Choroid plexus epithelial cell (primary cell): ENCODE data around the gene SPAG16.
A peak's percentile ranks its signal among the peaks of the same experiment; 100 is the strongest.

Experiments used
- DNase-seq: peaks from one replicate; pipeline ENCODE4 v3.0.0-alpha.2; 2010; ENCODE audit warnings: low read depth
- H3K4me3 ChIP-seq: 2 replicates; pipeline ENCODE4 v1.5.1; 2011; ENCODE audit warnings: low read depth, mild to moderate bottlenecking, control low read depth, low read length, moderate library complexity
- CTCF ChIP-seq: conservative IDR thresholded peaks from 2 replicates; pipeline ENCODE4 v1.5.1; 2011; ENCODE audit warnings: low read depth, mild to moderate bottlenecking, control low read depth, inconsistent platforms, low read length, moderate library complexity

Gene SPAG16

DNA sequence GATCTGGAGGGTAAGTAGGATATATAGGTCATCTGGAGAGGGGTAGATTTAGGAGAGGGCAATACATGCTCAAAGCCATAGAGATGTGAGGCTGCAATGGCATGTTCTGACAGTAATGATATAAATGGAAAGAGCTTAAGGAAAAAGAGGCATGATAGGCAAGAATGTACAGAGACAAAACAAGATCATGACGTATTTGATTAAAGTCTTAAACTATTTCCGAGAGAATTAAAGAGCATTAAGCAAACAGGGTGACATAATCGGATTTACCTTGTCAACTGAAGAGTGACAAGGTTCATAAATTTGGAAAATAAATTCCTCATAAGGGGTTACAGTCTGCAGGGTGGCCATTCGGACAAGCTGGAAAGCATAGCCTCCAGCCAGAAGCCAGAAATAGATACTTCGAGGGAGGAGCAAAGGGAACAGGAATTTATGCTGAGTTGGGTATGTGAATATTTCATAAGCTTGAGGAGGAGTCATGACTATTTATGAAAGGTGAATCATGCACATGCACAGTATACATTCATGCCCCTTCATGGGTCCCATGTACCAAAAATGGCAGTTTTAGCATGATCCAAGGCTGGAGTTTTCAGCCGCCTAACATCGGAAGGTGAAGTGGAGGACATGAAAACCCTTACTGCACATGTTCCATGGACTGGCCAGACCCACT is 730.4 kb downstream of the SPAG16 start:
- no peak for TF ChIP-seq CTCF
- H3K4me3 ChIP-seq = no peak overlapping the region
- no peak for DNase-seq

GRCh38 chr2:214019229-214019972 is 735.1 kb downstream of the SPAG16 start:
- no peak overlapping the region for H3K4me3 ChIP-seq
- peak; percentile 95 for DNase-seq
- no peak for TF ChIP-seq CTCF

GRCh38 chr2:214019973-214020345 is 735.7 kb downstream of the SPAG16 start:
- peak; percentile 25 for DNase-seq
- H3K4me3 ChIP-seq = no peak overlapping the region
- TF ChIP-seq CTCF = no peak

DNA sequence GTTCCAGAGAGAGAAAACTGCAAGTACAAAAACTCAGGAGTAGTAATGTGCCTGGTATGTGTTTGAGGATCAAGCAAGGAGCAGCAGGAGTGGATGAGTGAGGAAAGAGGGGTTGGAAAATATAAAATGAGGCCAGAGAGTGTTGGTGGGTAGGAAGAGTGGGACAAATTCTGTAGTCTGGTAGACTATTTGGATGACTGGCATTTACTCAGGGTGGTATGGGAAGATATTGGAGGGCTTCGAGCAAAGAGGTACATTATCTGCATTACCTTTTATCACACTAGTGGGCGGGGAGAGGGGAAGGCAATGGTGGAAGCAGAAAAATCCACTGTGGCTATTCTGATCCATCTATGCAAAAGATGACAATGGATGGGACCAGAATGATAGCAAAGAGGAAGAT is 744.9 kb downstream of the SPAG16 start:
- DNase-seq = no peak
- no peak for TF ChIP-seq CTCF
- H3K4me3 ChIP-seq = no peak overlapping the region

GRCh38 chr2:214031566-214031965 is 747.3 kb downstream of the SPAG16 start:
- DNase-seq = no peak
- no peak overlapping the region for H3K4me3 ChIP-seq
- no peak for TF ChIP-seq CTCF

GRCh38 chr2:214034417-214034816 is 750.2 kb downstream of the SPAG16 start:
- no peak for DNase-seq
- no peak overlapping the region for H3K4me3 ChIP-seq
- no peak for TF ChIP-seq CTCF
